GM21717 (cell line): Measurements from ENCODE around the gene LRIT3.
"Not testable (repeated sequence)": the region's sequence is repeated elsewhere in the genome, so short reads cannot be mapped to it uniquely, and the experiment has no call there.

Experiments
- ATAC-seq: cut with Tn5 transposase; IDR thresholded peaks from one replicate; pipeline ENCODE4 v1.9.1; 2021; ENCODE audit warnings: mild to moderate bottlenecking, moderate library complexity; ENCODE audit not compliant: unreplicated experiment

Gene LRIT3

GRCh38 chr4:109848501-109848900 lies 594 bp downstream of the LRIT3 start:
- ATAC-seq = no peak

DNA sequence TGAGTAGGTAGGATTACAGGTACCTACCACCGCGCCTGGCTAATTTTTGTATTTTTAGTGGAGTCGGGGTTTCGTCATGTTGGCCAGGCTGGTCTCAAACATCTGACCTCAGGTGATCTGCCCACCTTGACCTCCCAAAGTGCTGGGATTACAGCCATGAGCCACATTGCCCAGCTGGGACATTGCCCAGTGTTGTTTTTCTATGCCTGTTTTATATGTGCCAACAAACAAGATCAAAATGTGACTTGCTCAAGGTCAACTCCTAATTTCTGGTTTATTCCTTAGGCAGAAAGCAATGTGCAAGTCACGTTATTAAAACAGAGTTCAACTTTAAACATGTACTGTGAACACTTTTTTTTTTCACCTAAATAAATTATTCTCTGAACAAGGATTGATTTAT lies 2.7 kb downstream of the LRIT3 start:
- no peak for ATAC-seq

- not testable (repeated sequence) for ATAC-seq
These were observed 11.8 kb downstream of the LRIT3 start for GRCh38 chr4:109859426-109860300.

- no peak for ATAC-seq
These were observed 13.4 kb downstream of the LRIT3 start for GRCh38 chr4:109861271-109861670.

DNA sequence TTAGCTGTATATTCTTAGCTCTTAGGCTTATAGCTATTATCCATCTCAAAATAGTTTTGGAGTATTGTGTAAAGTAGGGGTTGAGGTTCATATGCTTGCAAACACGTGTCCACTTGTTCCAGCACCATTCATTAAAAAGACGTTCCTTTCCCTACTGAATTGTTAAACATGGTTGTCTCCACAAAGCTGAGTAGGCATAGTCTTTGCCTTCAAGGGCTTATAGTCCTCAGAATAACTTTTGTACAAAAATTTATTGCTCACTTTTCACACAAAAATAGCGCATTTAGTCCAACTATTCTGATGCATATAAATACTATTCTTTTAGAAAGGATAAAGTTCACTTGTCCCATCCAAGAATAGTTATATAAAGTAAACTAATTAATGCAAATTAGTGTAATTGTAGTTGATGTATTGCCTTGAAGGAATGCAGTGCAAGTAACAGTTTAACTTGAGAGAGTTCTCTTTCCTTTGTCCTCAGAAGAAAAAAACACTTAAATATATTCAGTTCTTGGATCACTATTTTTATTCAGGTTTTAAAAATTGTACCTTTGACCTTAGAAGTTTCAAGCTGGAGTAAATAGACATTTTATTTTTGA lies 14.1 kb downstream of the LRIT3 start:
- ATAC-seq = no peak

DNA sequence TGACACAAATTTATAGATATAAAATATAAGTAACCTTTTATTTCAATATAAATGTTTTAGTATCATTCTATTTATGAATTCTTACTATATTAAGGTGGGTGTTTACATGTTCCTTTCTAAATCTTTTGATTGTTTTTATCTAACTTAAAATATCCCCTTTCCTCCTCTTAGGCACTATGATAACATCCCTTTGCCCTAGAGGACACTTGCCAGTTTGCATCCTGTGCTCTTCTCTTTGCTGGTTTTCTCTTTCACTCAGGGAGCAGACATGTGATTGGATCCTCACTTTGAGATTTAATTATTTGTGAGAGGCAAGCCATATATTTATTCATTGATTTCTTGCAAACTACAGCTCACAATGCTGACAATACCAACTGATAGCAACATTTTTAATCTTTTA lies 16.2 kb downstream of the LRIT3 start:
- ATAC-seq = no peak

GRCh38 chr4:109870061-109870460 lies 22.2 kb downstream of the LRIT3 start:
- ATAC-seq = no peak

- ATAC-seq = no peak
These were observed 24.2 kb downstream of the LRIT3 start for GRCh38 chr4:109872065-109872464.

DNA sequence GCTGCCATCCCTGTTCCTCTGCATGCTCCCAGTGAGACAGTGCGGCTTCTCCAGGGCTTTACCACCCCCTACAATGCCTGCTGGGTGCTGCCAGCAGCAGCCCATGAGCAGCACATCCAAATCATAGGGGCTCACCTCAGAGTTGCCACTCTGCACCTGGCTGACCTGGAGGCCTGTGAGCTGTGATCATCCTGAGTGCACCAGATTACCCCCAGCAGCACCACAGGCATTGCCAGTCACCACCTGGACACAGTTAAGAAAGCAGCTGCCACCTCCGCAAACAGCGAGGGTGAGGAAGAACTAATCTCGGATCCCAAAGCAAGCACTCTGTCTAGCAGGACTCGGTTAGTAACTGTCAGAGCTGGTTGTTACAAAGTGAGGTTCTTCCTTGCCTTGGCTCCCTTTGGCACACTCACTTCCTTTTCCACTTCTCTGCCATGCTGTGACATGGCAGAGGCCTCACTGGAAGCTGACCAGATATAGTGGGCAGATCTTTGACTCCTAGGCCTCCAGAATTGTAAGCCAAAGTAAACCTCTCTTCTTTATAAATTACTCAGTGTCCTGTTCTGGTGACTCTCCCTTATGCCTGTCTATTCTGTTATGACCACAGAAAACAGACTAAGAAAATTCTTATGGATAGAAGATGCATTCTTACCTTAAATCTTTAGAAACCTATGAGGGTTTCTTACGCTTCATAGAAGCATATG lies 25.2 kb downstream of the LRIT3 start:
- ATAC-seq = no peak

- no peak for ATAC-seq
These were observed 26.0 kb downstream of the LRIT3 start for GRCh38 chr4:109873791-109874514.

- no peak for ATAC-seq
These were observed 27.2 kb downstream of the LRIT3 start for GRCh38 chr4:109875106-109875505.

GRCh38 chr4:109875553-109875952 lies 27.6 kb downstream of the LRIT3 start:
- ATAC-seq = not testable (repeated sequence)

DNA sequence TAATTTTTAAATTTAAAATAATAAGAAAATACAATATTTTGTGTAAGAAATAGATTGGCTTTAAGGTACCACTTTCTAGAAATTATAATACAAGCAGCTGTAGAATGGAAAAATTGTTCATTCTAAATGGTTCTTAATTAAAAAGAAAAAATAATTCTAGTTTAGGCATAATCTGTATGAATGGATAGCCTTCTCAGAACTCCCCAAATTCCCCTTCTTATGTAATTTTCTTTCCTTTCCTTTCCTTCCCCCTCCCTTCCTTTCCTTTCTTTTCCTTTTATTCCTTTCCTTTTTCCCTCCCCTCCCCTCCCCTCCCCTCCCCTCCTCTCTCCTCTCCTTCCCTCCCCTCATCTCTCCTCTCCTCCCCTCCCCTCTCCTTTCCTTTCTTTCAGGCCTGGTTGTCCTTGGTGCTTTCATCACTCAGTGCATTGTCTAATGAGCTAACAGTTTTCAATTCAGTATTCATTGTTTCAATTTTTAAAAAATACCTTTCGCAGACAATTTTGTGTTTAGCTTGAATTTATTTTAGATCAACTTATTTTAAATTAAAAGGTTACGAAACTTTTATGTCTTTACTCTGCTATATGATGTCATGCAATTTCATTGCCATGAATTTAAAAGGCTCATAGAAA lies 28.8 kb downstream of the LRIT3 start:
- ATAC-seq = no peak

DNA sequence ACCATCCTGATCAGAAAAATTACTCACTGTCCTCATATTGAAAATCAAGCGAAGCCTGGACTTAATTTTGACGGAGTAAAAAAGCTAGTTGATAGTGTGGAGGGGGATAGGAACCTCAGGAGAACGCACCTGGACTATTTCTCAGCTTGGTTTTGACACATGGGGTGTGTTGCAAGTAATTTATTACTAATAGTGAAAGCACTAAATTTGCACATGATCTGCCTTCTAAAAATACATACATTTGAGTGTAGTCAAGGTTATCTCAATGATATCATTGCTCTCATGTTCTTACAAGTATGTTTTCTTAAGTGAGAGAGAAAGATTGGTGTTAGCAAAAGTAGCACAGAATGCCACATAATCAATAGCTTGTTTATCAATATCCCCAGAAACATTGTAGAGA lies 29.5 kb downstream of the LRIT3 start:
- ATAC-seq = peak; percentile 85

GRCh38 chr4:109878355-109878754 lies 30.4 kb downstream of the LRIT3 start:
- ATAC-seq = no peak

GRCh38 chr4:109879081-109879480 lies 31.2 kb downstream of the LRIT3 start:
- no peak for ATAC-seq

GRCh38 chr4:109879636-109880314 lies 31.9 kb downstream of the LRIT3 start:
- no peak for ATAC-seq

DNA sequence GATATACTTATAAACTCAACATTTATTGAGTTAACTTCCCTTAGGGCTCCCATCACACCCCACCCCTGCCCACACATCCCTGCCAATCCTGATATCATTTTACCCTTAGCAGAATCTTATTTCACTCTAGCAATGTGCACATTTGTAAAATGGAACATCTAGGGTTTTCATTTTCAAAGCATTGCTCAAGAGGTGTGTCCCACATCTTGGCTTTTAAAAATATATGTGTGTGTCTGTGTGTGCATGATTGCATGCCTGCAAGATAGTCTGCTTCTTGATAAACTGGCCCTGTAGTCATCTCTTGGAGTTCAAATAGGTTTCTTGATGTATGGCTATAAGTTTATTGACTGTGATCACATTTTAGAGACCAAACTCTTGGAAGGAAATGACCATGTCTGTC lies 38.4 kb downstream of the LRIT3 start:
- no peak for ATAC-seq

GRCh38 chr4:109887071-109887470 lies 39.2 kb downstream of the LRIT3 start:
- ATAC-seq = no peak

- ATAC-seq = no peak
These were observed 42.2 kb downstream of the LRIT3 start for GRCh38 chr4:109890076-109890475.
